Measurements from ENCODE around the gene MRPS6. TPM values are rescaled to one million over a fixed set of nuclear protein-coding genes. Genes with fewer than 3 reads are reported as not detected.

The MRPS6 gene
- total RNA-seq, 2 donors from 2014 or later: 27.9 to 30.9 TPM

- no peaks in the 10 kb centered on the region for H3K36me3 ChIP-seq
- DNase-seq (ENCODE audit: low spot score): no peak
- no peaks in the 10 kb centered on the region for H3K9me3 ChIP-seq
- H3K27ac ChIP-seq: peak overlapping the region; percentile 83 to 89
- TF ChIP-seq CTCF (IDR thresholded peaks at IDR 0.05): no peak
- H3K4me3 ChIP-seq: no peak overlapping the region
- peaks cover 53 to 60% of the 10 kb centered on the region in 2 donors for H3K4me1 ChIP-seq (ENCODE audit: control insufficient read depth in 1 of 2, low read depth in 2 of 2)
- no peak for ATAC-seq (ENCODE audit: insufficient number of reproducible peaks, low FRiP score, low read depth)
- no peaks in the 10 kb centered on the region for H3K27me3 ChIP-seq (replicated peaks; ENCODE audit: insufficient read depth)
Measured at GRCh38 chr21:34133392-34133791, 60.0 kb downstream of the MRPS6 start.

- DNase-seq (ENCODE audit: low spot score) (no peak), ATAC-seq (ENCODE audit: insufficient number of reproducible peaks, low FRiP score, low read depth) (no peak)
- no peaks in the 10 kb centered on the region for H3K9me3 ChIP-seq
- H3K4me3 ChIP-seq: no peak overlapping the region
- peak overlapping the region; percentile 83 to 89 for H3K27ac ChIP-seq
- TF ChIP-seq CTCF (IDR thresholded peaks at IDR 0.05): peak; percentile 35
- H3K4me1 ChIP-seq (ENCODE audit: control insufficient read depth in 1 of 2, low read depth in 2 of 2): peaks cover 51 to 56% of the 10 kb centered on the region in 2 donors
- H3K27me3 ChIP-seq (replicated peaks; ENCODE audit: insufficient read depth): no peaks in the 10 kb centered on the region
- H3K36me3 ChIP-seq: no peaks in the 10 kb centered on the region
Measured at GRCh38 chr21:34133802-34134201, 60.4 kb downstream of the MRPS6 start.

- Histone ChIP-seq H3K27ac (no peak overlapping the region), H3K4me3 (no peak overlapping the region), H3K9me3 (no peaks in the 10 kb centered on the region), H3K36me3 (no peaks in the 10 kb centered on the region), H3K4me1 (ENCODE audit: control insufficient read depth in 1 of 2, low read depth in 2 of 2) (peaks cover 38 to 43% of the 10 kb centered on the region in 2 donors), H3K27me3 (replicated peaks; ENCODE audit: insufficient read depth) (no peaks in the 10 kb centered on the region)
- ATAC-seq (ENCODE audit: insufficient number of reproducible peaks, low FRiP score, low read depth) (no peak), DNase-seq (ENCODE audit: low spot score) (no peak)
- no peak for TF ChIP-seq CTCF (IDR thresholded peaks at IDR 0.05)
Measured at GRCh38 chr21:34135330-34135729, 62.0 kb downstream of the MRPS6 start.

GRCh38 chr21:34141373-34141772 is 68.0 kb downstream of the MRPS6 start:
- Histone ChIP-seq H3K9me3 (no peaks in the 10 kb centered on the region), H3K27me3 (replicated peaks; ENCODE audit: insufficient read depth) (no peaks in the 10 kb centered on the region), H3K4me3 (no peak overlapping the region), H3K27ac (peak overlapping the region in 1 of 2 donors; percentile 10), H3K4me1 (ENCODE audit: control insufficient read depth in 1 of 2, low read depth in 2 of 2) (peaks cover 0 to 30% of the 10 kb centered on the region in 2 donors), H3K36me3 (no peaks in the 10 kb centered on the region)
- no peak for DNase-seq (ENCODE audit: low spot score)
- no peak for ATAC-seq (ENCODE audit: insufficient number of reproducible peaks, low FRiP score, low read depth)
- no peak for TF ChIP-seq CTCF (IDR thresholded peaks at IDR 0.05)

GRCh38 chr21:34143685-34144182 is 70.4 kb downstream of the MRPS6 start:
- no peaks in the 10 kb centered on the region for H3K27me3 ChIP-seq (replicated peaks; ENCODE audit: insufficient read depth)
- DNase-seq (ENCODE audit: low spot score) (no peak), ATAC-seq (ENCODE audit: insufficient number of reproducible peaks, low FRiP score, low read depth) (no peak)
- no peak for TF ChIP-seq CTCF (IDR thresholded peaks at IDR 0.05)
- no peak overlapping the region for H3K4me3 ChIP-seq
- no peaks in the 10 kb centered on the region for H3K36me3 ChIP-seq
- peak overlapping the region in 1 of 2 donors; percentile 2 for H3K27ac ChIP-seq
- H3K9me3 ChIP-seq: no peaks in the 10 kb centered on the region
- peaks cover 16 to 49% of the 10 kb centered on the region in 2 donors for H3K4me1 ChIP-seq (ENCODE audit: control insufficient read depth in 1 of 2, low read depth in 2 of 2)

Data from thoracic aorta (tissue), 2 donors.